ENCODE data around the gene LAMA2.

LAMA2 gene

GRCh38 chr6:129210684-129211083 is 327.7 kb downstream of the LAMA2 start:
- CTCF ChIA-PET: no interaction called here
- no peak for TF ChIP-seq L3MBTL2 (conservative IDR thresholded peaks at IDR 0.05)
- TF ChIP-seq SP1 (IDR thresholded peaks at IDR 0.05): no peak
- TF ChIP-seq PKNOX1 (IDR thresholded peaks at IDR 0.05): no peak
- TF ChIP-seq TARDBP (IDR thresholded peaks at IDR 0.05): no peak
- TF ChIP-seq LEF1 (IDR thresholded peaks at IDR 0.05; ENCODE audit: borderline replicate concordance): no peak
- no peak for TF ChIP-seq NFRKB (IDR thresholded peaks at IDR 0.05)
- TF ChIP-seq ELF4 (IDR thresholded peaks at IDR 0.05): no peak
- TF ChIP-seq ARNT (IDR thresholded peaks at IDR 0.05): no peak
- no peak for TF ChIP-seq FOXM1 (IDR thresholded peaks at IDR 0.05; ENCODE audit: borderline replicate concordance)

GRCh38 chr6:129211626-129212025 is 328.7 kb downstream of the LAMA2 start:
- ChIA-PET POLR2A (no interaction called here), CTCF (no interaction called here)
- TF ChIP-seq NFRKB (IDR thresholded peaks at IDR 0.05): no peak
- TF ChIP-seq ZNF384 (IDR thresholded peaks at IDR 0.05): no peak
- no peak for TF ChIP-seq SUZ12 (IDR thresholded peaks at IDR 0.05)
- no peak for TF ChIP-seq PKNOX1 (IDR thresholded peaks at IDR 0.05)
- no peak for TF ChIP-seq FOXM1 (IDR thresholded peaks at IDR 0.05; ENCODE audit: borderline replicate concordance)
- no peak for TF ChIP-seq LEF1 (IDR thresholded peaks at IDR 0.05; ENCODE audit: borderline replicate concordance)
- no peak for TF ChIP-seq FOXK2 (IDR thresholded peaks at IDR 0.05)
- no peak for TF ChIP-seq CTBP1 (IDR thresholded peaks at IDR 0.05; ENCODE audit: borderline replicate concordance)
- TF ChIP-seq TARDBP (IDR thresholded peaks at IDR 0.05): no peak
- no peak for TF ChIP-seq ELF4 (IDR thresholded peaks at IDR 0.05)
- TF ChIP-seq SP1 (IDR thresholded peaks at IDR 0.05): no peak
- no peak for TF ChIP-seq ARNT (IDR thresholded peaks at IDR 0.05)
- TF ChIP-seq FOXA1 (IDR thresholded peaks at IDR 0.05): no peak
- TF ChIP-seq BHLHE40 (IDR thresholded peaks at IDR 0.05; ENCODE audit: borderline replicate concordance): no peak
- TF ChIP-seq HDGF (IDR thresholded peaks at IDR 0.05; ENCODE audit: borderline replicate concordance): no peak
- TF ChIP-seq L3MBTL2 (conservative IDR thresholded peaks at IDR 0.05): no peak
- no peak for DNase-seq (ENCODE audit: extremely low spot score)

More at GRCh38 chr6:129210684-129211083, 327.7 kb downstream of the LAMA2 start:
- POLR2A ChIA-PET: no interaction called here
- no peak for DNase-seq (ENCODE audit: extremely low spot score)

GRCh38 chr6:129212081-129212480 is 329.1 kb downstream of the LAMA2 start:
- ChIA-PET CTCF (no interaction called here), POLR2A (no interaction called here)
- no peak for DNase-seq (ENCODE audit: extremely low spot score)
- TF ChIP-seq SP1 (IDR thresholded peaks at IDR 0.05) (no peak), ARNT (IDR thresholded peaks at IDR 0.05) (no peak), BHLHE40 (IDR thresholded peaks at IDR 0.05; ENCODE audit: borderline replicate concordance) (no peak), NFRKB (IDR thresholded peaks at IDR 0.05) (no peak), ELF4 (IDR thresholded peaks at IDR 0.05) (no peak), FOXA1 (IDR thresholded peaks at IDR 0.05) (no peak), L3MBTL2 (conservative IDR thresholded peaks at IDR 0.05) (no peak), FOXM1 (IDR thresholded peaks at IDR 0.05; ENCODE audit: borderline replicate concordance) (no peak), PKNOX1 (IDR thresholded peaks at IDR 0.05) (no peak), LEF1 (IDR thresholded peaks at IDR 0.05; ENCODE audit: borderline replicate concordance) (no peak), SUZ12 (IDR thresholded peaks at IDR 0.05) (no peak), TARDBP (IDR thresholded peaks at IDR 0.05) (no peak), CTBP1 (IDR thresholded peaks at IDR 0.05; ENCODE audit: borderline replicate concordance) (no peak), FOXK2 (IDR thresholded peaks at IDR 0.05) (no peak)

GRCh38 chr6:129215246-129215645 is 332.3 kb downstream of the LAMA2 start:
- ChIA-PET POLR2A (no interaction called here), CTCF (no interaction called here)
- DNase-seq (ENCODE audit: extremely low spot score): no peak
- no peak for TF ChIP-seq FOXK2 (IDR thresholded peaks at IDR 0.05)
- no peak for TF ChIP-seq FOXM1 (IDR thresholded peaks at IDR 0.05; ENCODE audit: borderline replicate concordance)
- TF ChIP-seq LEF1 (IDR thresholded peaks at IDR 0.05; ENCODE audit: borderline replicate concordance): no peak
- no peak for TF ChIP-seq NFRKB (IDR thresholded peaks at IDR 0.05)
- TF ChIP-seq SP1 (IDR thresholded peaks at IDR 0.05): no peak
- no peak for TF ChIP-seq FOXA1 (IDR thresholded peaks at IDR 0.05)
- TF ChIP-seq HDGF (IDR thresholded peaks at IDR 0.05; ENCODE audit: borderline replicate concordance): no peak
- no peak for TF ChIP-seq PKNOX1 (IDR thresholded peaks at IDR 0.05)
- TF ChIP-seq ELF4 (IDR thresholded peaks at IDR 0.05): no peak
- TF ChIP-seq ZNF384 (IDR thresholded peaks at IDR 0.05): no peak
- no peak for TF ChIP-seq BHLHE40 (IDR thresholded peaks at IDR 0.05; ENCODE audit: borderline replicate concordance)
- TF ChIP-seq SUZ12 (IDR thresholded peaks at IDR 0.05): no peak
- no peak for TF ChIP-seq CTBP1 (IDR thresholded peaks at IDR 0.05; ENCODE audit: borderline replicate concordance)
- no peak for TF ChIP-seq TARDBP (IDR thresholded peaks at IDR 0.05)
- TF ChIP-seq L3MBTL2 (conservative IDR thresholded peaks at IDR 0.05): no peak
- TF ChIP-seq ARNT (IDR thresholded peaks at IDR 0.05): no peak

GRCh38 chr6:129215916-129216520 is 333.1 kb downstream of the LAMA2 start:
- TF ChIP-seq TARDBP (IDR thresholded peaks at IDR 0.05): no peak
- no peak for TF ChIP-seq ZNF384 (IDR thresholded peaks at IDR 0.05)
- no peak for TF ChIP-seq FOXA1 (IDR thresholded peaks at IDR 0.05)
- no peak for TF ChIP-seq FOXM1 (IDR thresholded peaks at IDR 0.05; ENCODE audit: borderline replicate concordance)
- no peak for TF ChIP-seq SUZ12 (IDR thresholded peaks at IDR 0.05)
- TF ChIP-seq SP1 (IDR thresholded peaks at IDR 0.05): no peak
- TF ChIP-seq FOXK2 (IDR thresholded peaks at IDR 0.05): no peak
- TF ChIP-seq PKNOX1 (IDR thresholded peaks at IDR 0.05): no peak
- TF ChIP-seq L3MBTL2 (conservative IDR thresholded peaks at IDR 0.05): no peak
- TF ChIP-seq ARNT (IDR thresholded peaks at IDR 0.05): no peak
- DNase-seq (ENCODE audit: extremely low spot score): no peak
- CTCF ChIA-PET: no interaction called here
- POLR2A ChIA-PET: no interaction called here
